Stimulated activated CD8-positive, alpha-beta memory T cell treated with anti-CD3 and anti-CD28 coated beads, Interleukin-15, amount 100 ng/mL, for 24 hours (primary cell): Measurements from ENCODE around the gene DGKI.

Source experiments
- DNase-seq: peaks from one replicate; pipeline ENCODE4 v3.0.0-alpha.2; 2020; ENCODE audit warnings: low read depth

DGKI gene

GRCh38 chr7:137787301-137787976 is 59.3 kb downstream of the DGKI start:
- no peak for DNase-seq

DNA sequence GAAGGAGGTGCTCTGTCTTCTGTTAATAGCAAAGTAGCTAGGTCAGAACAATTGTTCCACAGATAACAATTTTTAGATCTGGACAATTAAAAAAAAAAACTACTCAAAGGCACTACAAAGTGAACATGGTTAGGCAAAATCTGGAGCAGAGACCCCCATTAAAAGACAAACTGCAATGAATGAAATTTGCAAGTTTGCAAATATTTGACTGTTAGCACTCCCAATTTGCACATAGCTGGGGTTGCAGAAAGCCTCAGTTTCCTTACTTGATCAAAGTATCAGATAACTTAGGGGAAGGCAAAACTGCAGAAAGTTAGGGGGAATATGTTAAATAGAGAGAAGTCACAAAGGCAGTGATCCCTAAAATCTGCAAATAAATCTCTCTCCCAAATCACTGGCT is 68.3 kb downstream of the DGKI start:
- no peak for DNase-seq

DNA sequence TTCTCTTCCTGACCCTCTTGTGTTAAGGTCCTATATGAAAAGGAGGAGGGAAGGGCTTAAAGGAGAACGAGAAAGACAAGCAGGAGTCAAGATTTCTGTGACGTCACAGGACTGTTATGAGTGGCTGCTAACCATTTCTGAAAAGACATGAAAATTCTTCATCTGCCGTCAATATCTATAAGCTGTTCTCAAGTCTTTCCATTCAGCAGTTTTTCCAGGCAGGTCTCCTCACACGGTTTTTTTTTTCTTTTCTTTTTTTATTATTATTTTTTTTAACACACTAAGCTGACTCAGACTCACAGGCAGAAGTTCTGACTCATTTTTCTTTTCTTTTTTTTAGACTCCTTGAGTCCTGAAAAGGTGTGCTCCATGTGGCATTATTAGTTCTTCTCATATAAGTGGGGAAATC is 72.0 kb downstream of the DGKI start:
- no peak for DNase-seq

DNA sequence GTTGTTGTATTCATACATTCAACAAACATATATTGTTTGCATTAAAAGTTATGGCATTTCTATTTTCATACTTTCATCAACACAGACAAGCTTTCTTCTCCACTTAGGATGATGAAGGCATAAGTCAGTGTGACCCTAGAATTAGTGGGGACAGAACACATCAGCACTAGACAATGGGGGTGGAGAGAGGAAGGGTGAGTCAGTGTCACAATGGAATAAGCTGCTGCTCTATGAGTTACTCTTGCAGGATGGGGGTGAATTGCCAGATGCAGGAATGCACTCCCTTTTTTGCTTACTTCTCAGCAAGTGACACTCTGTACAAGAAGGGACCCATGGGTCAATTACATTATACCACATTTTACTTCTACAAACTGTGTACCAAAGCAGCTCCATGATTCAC is 74.0 kb downstream of the DGKI start:
- no peak for DNase-seq

- no peak for DNase-seq
Measured at GRCh38 chr7:137772316-137772715, 74.5 kb downstream of the DGKI start.

DNA sequence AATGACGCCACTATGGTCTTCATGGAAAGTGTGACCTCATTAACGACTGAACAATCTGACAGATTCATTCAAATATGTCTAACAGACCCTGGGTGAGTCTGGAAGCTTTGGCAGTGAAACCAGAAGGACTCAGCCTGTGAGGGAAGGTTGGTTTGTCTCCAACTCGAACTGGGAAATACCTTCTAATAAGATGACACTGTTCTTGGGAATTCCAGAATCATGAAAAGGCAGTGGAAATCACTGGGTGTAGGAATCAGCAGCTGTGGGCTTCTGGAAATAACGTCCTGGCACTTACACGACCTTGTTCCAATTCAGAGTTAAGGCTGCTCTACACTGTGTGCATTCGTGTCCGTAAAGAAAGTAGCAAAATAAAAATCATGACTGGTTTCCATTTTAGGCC is 75.1 kb downstream of the DGKI start:
- no peak for DNase-seq

- no peak for DNase-seq
Measured at GRCh38 chr7:137771273-137771672, 75.5 kb downstream of the DGKI start.

- no peak for DNase-seq
Measured at GRCh38 chr7:137768366-137768765, 78.4 kb downstream of the DGKI start.

- DNase-seq, result no peak
Measured at GRCh38 chr7:137762334-137762733, 84.4 kb downstream of the DGKI start.

- no peak for DNase-seq
Measured at GRCh38 chr7:137760111-137760510, 86.7 kb downstream of the DGKI start.

GRCh38 chr7:137757146-137757925 is 89.4 kb downstream of the DGKI start:
- DNase-seq, result no peak

- no peak for DNase-seq
Measured at GRCh38 chr7:137755846-137756651, 90.7 kb downstream of the DGKI start.

DNA sequence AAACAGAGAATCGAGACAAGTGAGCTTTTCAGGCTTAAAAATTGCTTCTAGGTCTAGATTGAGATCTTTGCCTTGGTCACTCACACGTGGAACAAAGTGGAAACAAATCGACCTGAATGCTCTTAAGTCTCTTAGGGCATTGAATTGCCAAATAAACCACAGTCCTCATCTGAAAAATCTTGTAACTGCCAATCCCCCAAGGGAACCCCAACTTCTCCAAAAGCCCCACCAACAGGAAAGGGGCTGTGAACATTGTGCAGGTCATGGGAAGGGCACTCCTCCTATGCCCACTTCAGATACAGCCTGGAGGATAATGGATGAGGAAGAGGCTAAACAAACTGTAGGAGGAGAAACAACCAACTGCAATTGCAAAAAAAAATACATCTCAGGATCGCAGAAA is 91.3 kb downstream of the DGKI start:
- DNase-seq, result no peak

- DNase-seq, result no peak
Measured at GRCh38 chr7:137753948-137754851, 92.6 kb downstream of the DGKI start.

- no peak for DNase-seq
Measured at GRCh38 chr7:137753575-137753947, 93.2 kb downstream of the DGKI start.

DNA sequence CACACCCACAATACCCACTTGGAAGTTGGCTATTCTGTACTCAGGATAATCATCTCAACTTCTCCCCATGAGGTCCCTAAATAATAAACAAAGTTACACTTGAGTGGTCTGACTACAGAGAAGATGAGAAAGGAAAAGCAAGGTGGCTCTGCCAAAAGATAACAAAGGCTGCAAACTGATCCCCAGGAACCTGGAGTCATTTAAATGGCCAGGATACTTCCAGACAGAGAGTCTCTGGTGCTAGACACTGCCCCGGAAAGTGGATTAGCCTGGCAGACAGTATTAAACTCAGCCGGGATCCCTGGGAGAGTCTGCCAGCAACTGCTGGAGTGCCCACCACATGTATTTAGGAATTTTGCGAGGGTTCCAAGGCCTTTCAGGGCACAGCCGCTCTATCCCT is 93.7 kb downstream of the DGKI start:
- no peak for DNase-seq

- DNase-seq, result no peak
Measured at GRCh38 chr7:137751361-137752009, 95.3 kb downstream of the DGKI start.

DNA sequence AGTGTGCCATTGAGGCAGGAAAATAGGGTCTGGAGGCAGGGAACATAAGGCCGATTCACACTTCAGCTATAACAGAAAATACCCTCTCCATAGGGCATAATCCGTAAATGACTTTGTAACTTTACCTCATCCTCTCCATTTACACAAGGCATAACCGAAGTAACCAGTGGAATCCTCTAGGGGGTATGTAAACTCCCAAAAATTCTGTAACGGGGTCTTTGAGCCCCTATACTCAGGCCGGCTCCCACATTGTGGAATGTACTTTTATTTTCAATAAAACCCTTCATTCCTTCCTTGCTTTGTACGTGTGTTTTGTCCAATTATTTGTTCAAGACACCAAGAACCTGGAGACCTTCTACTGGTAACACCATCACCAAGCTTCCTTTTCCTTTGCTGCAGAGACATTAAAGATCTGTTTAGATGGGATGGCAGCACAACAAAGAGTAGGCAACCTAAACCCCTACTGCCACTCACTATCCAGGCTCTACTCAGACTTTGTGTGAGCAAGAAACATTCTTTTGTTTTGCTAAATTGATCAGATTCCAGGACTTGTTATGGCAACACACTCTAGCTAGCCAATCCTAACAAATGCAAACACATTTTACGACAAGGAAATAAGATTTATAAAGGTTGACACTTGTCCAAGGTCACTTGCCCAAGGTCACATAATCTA is 99.3 kb downstream of the DGKI start:
- DNase-seq, result no peak

DNA sequence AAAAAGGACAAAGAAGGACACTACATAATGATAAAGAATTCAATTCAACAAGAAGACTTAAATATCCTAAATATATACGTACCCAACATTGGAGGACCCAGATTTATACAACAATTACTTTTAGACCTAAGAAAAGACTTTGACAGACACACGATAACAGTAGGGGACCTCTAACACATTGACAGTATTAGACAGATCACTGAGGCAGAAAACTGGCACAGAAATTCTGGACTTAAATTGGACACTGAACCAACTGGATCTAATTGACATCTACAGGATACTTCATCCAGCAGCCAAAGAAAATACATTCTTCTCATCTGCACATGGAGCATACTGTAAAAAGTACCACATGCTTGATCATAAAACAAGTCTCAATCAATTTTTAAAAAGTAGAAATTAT is 103.8 kb downstream of the DGKI start:
- DNase-seq, result no peak

- DNase-seq, result no peak
Measured at GRCh38 chr7:137742051-137742450, 104.7 kb downstream of the DGKI start.

GRCh38 chr7:137741443-137741842 is 105.3 kb downstream of the DGKI start:
- DNase-seq, result no peak
